Naive thymus-derived CD8-positive, alpha-beta T cell (primary cell): Measurements from ENCODE around the gene ZNF318. TPM values are rescaled to one million over a fixed set of nuclear protein-coding genes. Genes with fewer than 3 reads are reported as not detected.
"Not testable (repeated sequence)": the region's sequence is repeated elsewhere in the genome, so short reads cannot be mapped to it uniquely, and the experiment has no call there.

Source experiments
- ATAC-seq, 2 donors: fragments of 150-1000 bp; cut with Tn5 transposase in 1 of 2; sonication (Bioruptor Pico), chemical (Tn5 transposase) in 1 of 2; 1 replicate in 1 of 2; 2 replicates in 1 of 2; pipeline ENCODE4 v1.10.0; 2021; ENCODE audit warnings: mild to moderate bottlenecking in 2 of 2, moderate library complexity in 2 of 2
- POLR2A ChIA-PET: fragments of 350-600 bp; sonication (Branson Sonifier 250); formaldehyde crosslinking; loops from one replicate; lab custom pipeline; 2021; ENCODE audit warnings: antibody characterized with exemption; lab: Charles Lee
- DNase-seq, 10 donors: peaks; one replicate each; pipeline versions ENCODE4 v3.0.0 to v3.0.0-alpha.2; 2020 to 2022
- H3K27ac Mint-ChIP-seq, 10 donors: one replicate each; pipeline ENCODE4 v1.8.0; 2020 to 2022; ENCODE audit warnings: mild to moderate bottlenecking in 10 of 10, mixed read lengths in 10 of 10, moderate library complexity in 4 of 10, inconsistent platforms in 1 of 10
- H3K27me3 Mint-ChIP-seq, 5 donors: one replicate each; pipeline ENCODE4 v1.8.0; 2021 to 2022; ENCODE audit warnings: mixed read lengths in 5 of 5
- H3K36me3 Mint-ChIP-seq, 3 donors: one replicate each; pipeline ENCODE4 v1.8.0; 2020 to 2022; ENCODE audit warnings: mixed read lengths in 3 of 3, mild to moderate bottlenecking in 2 of 3, inconsistent platforms in 1 of 3
- H3K4me1 Mint-ChIP-seq, 4 donors: one replicate each; pipeline ENCODE4 v1.8.0; 2021 to 2022; ENCODE audit warnings: mixed read lengths in 4 of 4
- H3K4me3 Mint-ChIP-seq, 10 donors: one replicate each; pipeline ENCODE4 v1.8.0; 2020 to 2022; ENCODE audit warnings: mild to moderate bottlenecking in 10 of 10, mixed read lengths in 10 of 10, moderate library complexity in 6 of 10, inconsistent platforms in 1 of 10
- H3K9me3 Mint-ChIP-seq, 9 donors: one replicate each; pipeline ENCODE4 v1.8.0; 2020 to 2022; ENCODE audit warnings: mixed read lengths in 9 of 9, mild to moderate bottlenecking in 3 of 9, inconsistent platforms in 1 of 9, moderate library complexity in 1 of 9
- polyA plus RNA-seq, 3 donors: library from polyadenylated mRNA; unstranded; fragments of 300-500 nt; fragmentation: Illumina TruSeq; gene quantifications; one replicate each; pipeline ENCODE4 v1.2.3, GENCODE V29; 2021
- total RNA-seq, 8 experiments: library from RNA in 2 of 8; stranded (reverse) in 2 of 8; gene quantifications; one replicate each; pipeline ENCODE4 v1.2.3 and lab custom pipeline; 2021 to 2026

Gene ZNF318
- total and polyA plus RNA-seq, 5 experiments from 2014 or later, result 3.4 to 35.0 (median 7.0) TPM

DNA sequence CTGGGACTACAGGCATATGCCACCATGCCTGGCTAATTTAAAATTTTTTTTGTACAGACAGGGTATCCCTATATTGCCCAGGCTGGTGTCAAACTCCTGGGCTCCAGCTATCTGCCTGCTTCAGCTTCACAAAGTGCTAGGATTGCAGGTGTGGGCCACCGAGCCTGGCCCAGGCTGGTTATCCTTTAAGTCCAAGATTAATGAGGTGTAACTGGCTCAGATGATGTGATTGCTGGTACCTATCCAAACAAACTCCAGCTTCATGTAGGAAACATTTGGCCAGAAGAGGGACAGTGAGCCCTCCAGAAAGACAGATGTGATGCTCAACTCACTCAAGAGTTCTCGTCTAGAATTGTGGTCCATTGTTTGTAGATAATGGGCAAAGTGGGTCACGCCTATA, 9.2 kb upstream of the ZNF318 start:
- Mint-ChIP-seq H3K36me3 (no peaks in the 10 kb centered on the region), H3K27me3 (peaks cover 0 to 2% (median 0%) of the 10 kb centered on the region in 5 donors), H3K4me1 (peaks cover 13 to 72% (median 36%) of the 10 kb centered on the region in 4 donors), H3K27ac (no peak overlapping the region), H3K9me3 (no peaks in the 10 kb centered on the region), H3K4me3 (no peak overlapping the region)
- POLR2A ChIA-PET, result interaction anchor here (0.6 to 10.2 kb wide), 3 partner anchors 10 to 212 kb away, joined by 3 to 146 read pairs (median 5); partner anchors contain the start of gene ZNF318
- no peak for ATAC-seq
- DNase-seq, result no peak

DNA sequence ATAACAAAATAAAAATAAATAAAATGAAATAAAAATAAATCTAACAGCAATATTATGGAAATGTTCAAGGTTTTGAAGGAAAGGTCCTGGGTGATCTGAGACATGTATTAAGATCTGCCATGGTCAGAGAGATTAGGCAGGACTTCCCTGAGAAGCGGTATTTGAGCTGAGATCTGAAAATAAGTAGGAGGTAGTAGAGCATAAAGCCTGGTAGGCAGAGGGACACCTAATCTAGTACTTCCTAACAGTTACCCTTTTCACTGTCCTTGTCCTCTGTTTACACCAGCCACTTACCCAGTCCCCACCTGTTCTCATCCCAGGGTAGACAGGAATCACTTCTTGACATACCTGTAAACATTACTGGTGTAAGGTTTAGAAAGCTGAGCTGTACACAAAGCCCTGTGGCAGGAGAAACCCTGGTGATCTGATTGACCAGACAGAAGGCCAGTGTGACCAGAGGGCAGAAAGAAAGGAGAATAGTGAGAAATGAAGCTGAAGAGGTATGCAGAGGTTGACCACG, 8.3 kb upstream of the ZNF318 start:
- Mint-ChIP-seq H3K27ac (no peak overlapping the region), H3K27me3 (peaks cover 0 to 2% (median 0%) of the 10 kb centered on the region in 5 donors), H3K36me3 (no peaks in the 10 kb centered on the region), H3K4me1 (peaks cover 9 to 71% (median 31%) of the 10 kb centered on the region in 4 donors), H3K9me3 (no peaks in the 10 kb centered on the region), H3K4me3 (no peak overlapping the region)
- DNase-seq (no peak), ATAC-seq (no peak)
- POLR2A ChIA-PET, result interaction anchor here (0.9 to 10.2 kb wide), 3 partner anchors 9 to 92 kb away, joined by 3 to 146 read pairs (median 4); partner anchors contain the start of gene ZNF318

DNA sequence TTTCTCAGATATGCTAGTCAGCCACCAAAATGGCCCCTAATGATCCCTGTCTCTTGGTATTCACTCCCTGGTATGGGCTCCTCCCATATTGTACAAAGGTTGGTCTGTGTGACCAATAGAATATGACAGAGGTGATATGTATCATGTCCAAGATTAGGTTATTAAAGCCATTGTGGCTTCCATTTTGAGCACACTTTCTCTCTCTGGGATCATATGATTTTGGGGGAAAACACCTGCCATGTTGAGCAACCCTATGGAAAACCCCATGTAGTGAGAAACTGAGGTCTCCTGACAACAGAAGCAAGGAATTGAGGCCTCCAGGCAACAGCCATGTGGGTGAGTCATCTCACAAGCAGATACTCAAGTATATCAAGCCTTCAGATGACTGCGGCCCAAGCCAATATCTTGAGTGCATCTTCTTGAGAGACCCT, 7.1 kb upstream of the ZNF318 start:
- Mint-ChIP-seq H3K4me3 (no peak overlapping the region), H3K27me3 (peaks cover 0 to 2% (median 0%) of the 10 kb centered on the region in 5 donors), H3K36me3 (no peaks in the 10 kb centered on the region), H3K4me1 (peaks cover 6 to 67% (median 22%) of the 10 kb centered on the region in 4 donors), H3K9me3 (no peaks in the 10 kb centered on the region), H3K27ac (no peak overlapping the region)
- ATAC-seq (no peak), DNase-seq (no peak)
- POLR2A ChIA-PET, result interaction anchor here (10.2 kb wide), 1 partner anchor 8 kb away, joined by 146 read pairs; the partner anchor contains the start of gene ZNF318

DNA sequence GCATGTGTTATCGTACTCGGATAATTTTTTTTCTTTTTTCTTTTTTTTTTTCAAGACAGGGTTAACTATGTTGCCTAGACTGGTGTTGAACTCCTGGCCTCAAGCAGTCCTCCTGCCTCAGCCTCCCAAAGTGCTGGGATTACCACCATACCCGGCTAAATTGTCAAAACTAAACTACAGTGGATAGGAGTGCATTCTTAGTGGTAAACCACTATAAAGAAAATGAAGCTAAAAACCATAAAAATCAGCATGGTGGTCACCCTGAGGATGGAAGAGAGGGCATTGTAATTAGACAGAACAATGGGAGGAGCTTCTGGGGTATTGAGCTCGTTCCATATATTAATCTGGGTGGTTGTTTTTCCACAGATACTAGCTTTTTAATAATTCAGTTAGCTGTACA, 6.2 kb upstream of the ZNF318 start:
- POLR2A ChIA-PET, result interaction anchor here (0.5 to 0.6 kb wide), 2 partner anchors 10 to 444 kb away, joined by 3 read pairs; no protein-coding TSS in a partner anchor
- Mint-ChIP-seq H3K27me3 (peaks cover 0 to 2% (median 0%) of the 10 kb centered on the region in 5 donors), H3K4me3 (no peak overlapping the region), H3K9me3 (no peaks in the 10 kb centered on the region), H3K4me1 (peaks cover 4 to 65% (median 19%) of the 10 kb centered on the region in 4 donors), H3K27ac (no peak overlapping the region), H3K36me3 (no peaks in the 10 kb centered on the region)
- DNase-seq, result no peak
- no peak for ATAC-seq

DNA sequence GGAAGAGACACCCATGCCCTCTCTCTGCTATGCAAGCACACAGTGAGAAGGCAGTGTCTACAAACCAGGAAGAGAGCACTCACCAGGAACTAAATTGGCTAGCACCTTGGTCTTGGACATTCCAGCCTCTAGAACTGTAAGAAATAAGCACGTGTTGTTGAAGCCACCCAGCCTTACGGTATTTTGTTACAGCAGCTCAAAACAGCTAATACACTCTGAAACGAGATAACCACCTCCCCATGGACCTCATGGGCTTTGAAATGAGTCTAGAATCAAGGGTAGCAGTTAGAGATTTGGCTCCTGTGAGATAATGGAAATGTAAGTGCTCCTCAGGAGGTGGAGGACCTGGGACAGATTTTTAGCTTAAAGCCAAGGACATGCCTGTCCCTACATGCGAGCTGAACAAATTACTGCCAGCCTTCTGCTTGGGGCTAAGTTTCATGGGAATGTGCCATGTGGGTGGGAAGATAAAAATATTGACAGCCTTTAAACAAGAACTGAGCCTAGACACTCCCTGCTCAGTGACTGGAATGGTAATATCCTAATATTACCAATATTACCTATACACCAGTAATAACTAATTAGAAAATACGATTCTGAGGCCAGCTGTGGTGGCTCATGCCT, 3.9 kb upstream of the ZNF318 start:
- no peak for ATAC-seq
- Mint-ChIP-seq H3K4me1 (peaks cover 7 to 56% (median 21%) of the 10 kb centered on the region in 4 donors), H3K27me3 (no peaks in the 10 kb centered on the region), H3K36me3 (no peaks in the 10 kb centered on the region), H3K9me3 (no peaks in the 10 kb centered on the region), H3K27ac (peak overlapping the region in 1 of 10 donors; percentile 58), H3K4me3 (no peak overlapping the region)
- POLR2A ChIA-PET, result interaction anchor here (0.9 to 1.4 kb wide), 2 partner anchors 9 to 224 kb away, joined by 3 to 7 read pairs; no protein-coding TSS in a partner anchor
- no peak for DNase-seq

DNA sequence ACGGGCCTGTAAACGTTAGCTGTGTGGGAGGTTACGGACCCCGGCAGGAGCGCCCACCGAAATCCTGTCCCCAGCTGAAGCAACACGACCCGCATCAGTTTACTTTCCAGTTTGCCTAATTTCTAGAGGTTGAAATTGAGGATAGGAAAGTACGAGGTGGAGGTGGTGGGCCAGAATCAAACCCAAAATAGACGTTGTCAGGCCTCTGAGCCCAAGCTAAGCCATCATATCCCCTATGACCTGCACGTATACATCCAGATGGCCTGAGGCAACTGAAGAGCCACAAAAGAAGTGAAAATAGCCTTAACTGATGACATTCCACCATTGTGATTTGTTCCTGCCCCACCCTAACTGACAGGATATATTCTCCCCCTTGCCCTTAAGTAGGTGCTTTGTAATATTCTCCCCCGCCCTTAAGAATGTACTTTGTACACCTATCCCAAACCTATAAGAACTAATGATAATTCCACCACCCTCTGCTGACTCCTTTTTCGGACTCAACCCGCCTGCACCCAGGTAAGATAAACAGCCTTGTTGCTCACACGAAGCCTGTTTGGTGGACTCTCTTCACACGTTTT, 645 bp upstream of the ZNF318 start:
- Mint-ChIP-seq H3K27ac (peak overlapping the region; percentile 92 to 98 (median 97)), H3K4me1 (peaks cover 22 to 67% (median 45%) of the 10 kb centered on the region in 4 donors), H3K4me3 (peak overlapping the region; percentile 51 to 96 (median 93))
- POLR2A ChIA-PET, result interaction anchor here (0.8 to 8.0 kb wide), 20 partner anchors 9 to 917 kb away, joined by 3 to 146 read pairs (median 6); partner anchors contain the start of genes ABCC10, CUL9, DLK2 and DNPH1
- H3K27me3 Mint-ChIP-seq, H3K36me3 Mint-ChIP-seq, ATAC-seq, H3K9me3 Mint-ChIP-seq, DNase-seq: not testable (repeated sequence)

DNA sequence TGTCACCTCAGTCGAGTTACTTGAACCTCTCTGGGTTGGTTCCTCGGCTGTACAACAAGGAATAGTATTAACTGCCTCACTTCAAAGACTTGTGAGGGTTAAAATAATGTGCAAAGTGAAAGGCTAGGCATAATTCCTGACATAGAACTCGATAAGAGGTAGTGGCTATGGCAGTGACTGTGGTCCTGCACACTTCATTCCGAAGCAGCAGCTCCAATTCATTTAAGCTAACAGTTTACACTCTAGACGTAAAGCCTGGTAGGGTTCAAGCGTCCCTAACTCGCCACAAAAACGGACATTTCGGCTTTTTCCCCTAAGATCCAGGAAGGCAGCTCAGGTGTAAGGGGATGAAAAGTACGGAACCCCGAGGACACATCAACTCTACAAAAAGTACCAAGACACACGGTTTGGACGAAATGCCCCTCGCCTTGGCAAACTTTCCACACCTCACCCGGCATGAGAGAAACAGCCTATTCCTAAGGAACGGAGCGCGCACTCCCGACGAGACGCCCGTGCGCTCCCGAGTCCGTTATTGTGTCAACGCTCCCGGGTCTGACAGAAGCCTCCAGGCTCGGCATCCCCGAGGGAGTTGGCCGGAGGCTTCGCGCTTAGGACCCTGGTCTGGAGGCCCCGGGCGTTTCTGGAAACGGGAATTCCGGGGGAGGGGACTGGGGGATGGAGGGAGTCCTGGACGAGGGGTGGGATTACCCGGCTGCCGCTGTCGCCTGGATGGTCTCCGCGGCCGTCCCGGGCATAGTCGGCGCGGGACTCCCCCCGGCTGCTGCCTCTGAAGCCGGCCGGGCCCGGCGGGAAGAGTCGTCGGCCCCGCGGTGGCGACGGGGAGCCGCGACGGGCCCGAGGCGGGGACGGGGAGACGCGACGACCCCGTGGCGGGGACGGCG, 937 bp downstream of the ZNF318 start:
- Mint-ChIP-seq H3K36me3 (peaks cover 5 to 17% (median 8%) of the 10 kb centered on the region in 3 donors), H3K27me3 (no peaks in the 10 kb centered on the region), H3K27ac (peak overlapping the region; percentile 55 to 96 (median 90)), H3K4me1 (peaks cover 23 to 79% (median 52%) of the 10 kb centered on the region in 4 donors), H3K4me3 (peak overlapping the region; percentile 51 to 96 (median 92)), H3K9me3 (no peaks in the 10 kb centered on the region)
- DNase-seq, result peak in 4 of 10 donors; percentile 8 to 20 (median 16)
- ATAC-seq, result peak; percentile 13 to 28
- POLR2A ChIA-PET, result interaction anchor here (0.5 to 8.0 kb wide), 14 partner anchors 13 to 915 kb away, joined by 3 to 146 read pairs (median 6); partner anchors contain the start of genes ABCC10, CNPY3, CRIP3 and CUL9

DNA sequence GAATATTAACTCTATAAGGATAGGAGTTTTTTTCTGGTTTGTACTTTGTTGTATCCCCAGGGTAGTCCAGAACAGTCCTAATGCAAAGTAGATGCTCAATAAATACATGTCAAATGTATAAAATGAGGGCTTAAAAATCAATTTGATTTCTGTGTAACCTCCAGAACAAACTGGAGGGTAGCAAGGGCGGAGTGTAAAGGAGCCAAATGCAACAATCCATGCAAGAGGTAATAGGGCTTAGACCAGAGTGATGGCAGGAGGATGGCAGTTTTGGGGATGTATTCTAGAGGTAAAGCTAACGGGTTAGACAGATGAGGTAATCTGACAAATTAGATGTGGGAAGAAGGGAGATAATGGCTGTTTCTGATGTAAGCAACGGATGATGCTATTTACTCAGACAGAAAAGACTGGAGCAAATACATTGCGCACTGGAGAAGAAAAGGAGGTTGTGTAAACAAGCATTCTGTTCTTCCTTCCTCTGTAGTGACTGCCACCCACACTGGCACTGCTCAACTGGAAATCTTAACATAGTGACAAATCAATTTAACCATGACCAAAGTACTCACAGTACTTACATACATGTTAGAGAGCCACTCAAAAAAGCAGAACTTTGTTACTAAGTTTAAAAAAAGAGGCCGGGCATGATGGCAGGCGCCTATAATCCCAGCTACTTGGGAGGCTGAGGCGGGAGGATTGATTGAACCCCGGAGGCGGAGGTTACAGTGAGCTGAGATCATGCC, 2.0 kb downstream of the ZNF318 start:
- ATAC-seq, result no peak
- Mint-ChIP-seq H3K4me3 (peak overlapping the region; percentile 51 to 96 (median 92)), H3K36me3 (peaks cover 5 to 26% (median 8%) of the 10 kb centered on the region in 3 donors), H3K9me3 (no peaks in the 10 kb centered on the region), H3K4me1 (peaks cover 26 to 71% (median 55%) of the 10 kb centered on the region in 4 donors), H3K27me3 (no peaks in the 10 kb centered on the region), H3K27ac (peak overlapping the region in 9 of 10 donors; percentile 34 to 89 (median 67))
- POLR2A ChIA-PET, result interaction anchor here (0.7 to 8.0 kb wide), 4 partner anchors 14 to 135 kb away, joined by 3 to 146 read pairs (median 16); no protein-coding TSS in a partner anchor
- no peak for DNase-seq

DNA sequence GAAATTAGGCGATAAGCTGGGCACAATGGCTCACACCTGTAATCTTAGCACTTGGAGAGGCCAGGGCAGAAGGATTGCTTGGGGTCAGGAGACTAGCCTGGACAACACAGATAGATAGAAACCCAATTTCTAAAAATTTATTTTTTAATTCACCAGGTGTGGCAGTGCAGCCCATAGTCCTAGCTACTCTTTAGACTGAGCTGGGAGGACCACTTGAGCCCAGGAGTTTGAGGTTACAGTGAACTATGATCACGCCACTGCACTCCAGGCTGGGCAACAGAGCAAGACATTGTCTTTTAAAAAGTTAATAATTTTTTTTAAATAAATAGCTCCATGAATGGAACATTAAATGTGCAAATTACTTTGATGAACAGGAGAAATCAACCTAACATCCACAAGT, 8.2 kb downstream of the ZNF318 start:
- Mint-ChIP-seq H3K36me3 (peaks cover 10 to 83% (median 19%) of the 10 kb centered on the region in 3 donors), H3K4me1 (peaks cover 13 to 39% (median 30%) of the 10 kb centered on the region in 4 donors), H3K27ac (no peak overlapping the region), H3K4me3 (no peak overlapping the region), H3K9me3 (no peaks in the 10 kb centered on the region), H3K27me3 (no peaks in the 10 kb centered on the region)
- no peak for DNase-seq
- POLR2A ChIA-PET, result interaction anchor here (1.3 kb wide), 1 partner anchor 8 kb away, joined by 7 read pairs; the partner anchor contains the start of gene ZNF318
- peak in 1 of 2 donors; percentile 32 for ATAC-seq

DNA sequence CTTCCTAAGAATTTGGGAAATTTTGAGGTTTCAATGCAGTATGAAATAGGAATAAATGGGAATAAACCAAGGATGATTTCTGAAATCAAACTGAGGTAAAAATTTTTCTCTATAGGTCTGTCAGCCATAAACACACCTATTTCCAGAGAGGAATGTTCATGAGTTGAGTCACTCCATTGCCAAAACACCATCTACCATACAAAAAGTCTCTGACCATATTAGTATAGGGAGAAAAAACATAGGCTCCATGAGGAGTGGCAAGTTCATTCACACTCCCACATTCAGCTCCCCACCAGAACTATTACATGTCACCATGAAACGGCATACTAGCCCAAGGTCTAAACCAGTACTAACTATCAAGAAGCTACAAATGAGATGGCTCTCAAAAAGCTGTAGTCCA, 9.6 kb downstream of the ZNF318 start:
- H3K36me3 Mint-ChIP-seq, result peaks cover 17 to 93% (median 30%) of the 10 kb centered on the region in 3 donors
- H3K9me3 Mint-ChIP-seq, result no peaks in the 10 kb centered on the region
- POLR2A ChIA-PET, result no interaction called here
- no peak for ATAC-seq
- H3K4me3 Mint-ChIP-seq, result no peak overlapping the region
- peak overlapping the region in 2 of 10 donors; percentile 27 to 34 for H3K27ac Mint-ChIP-seq
- H3K27me3 Mint-ChIP-seq, result no peaks in the 10 kb centered on the region
- no peak for DNase-seq
- H3K4me1 Mint-ChIP-seq, result peaks cover 6 to 27% (median 18%) of the 10 kb centered on the region in 4 donors

DNA sequence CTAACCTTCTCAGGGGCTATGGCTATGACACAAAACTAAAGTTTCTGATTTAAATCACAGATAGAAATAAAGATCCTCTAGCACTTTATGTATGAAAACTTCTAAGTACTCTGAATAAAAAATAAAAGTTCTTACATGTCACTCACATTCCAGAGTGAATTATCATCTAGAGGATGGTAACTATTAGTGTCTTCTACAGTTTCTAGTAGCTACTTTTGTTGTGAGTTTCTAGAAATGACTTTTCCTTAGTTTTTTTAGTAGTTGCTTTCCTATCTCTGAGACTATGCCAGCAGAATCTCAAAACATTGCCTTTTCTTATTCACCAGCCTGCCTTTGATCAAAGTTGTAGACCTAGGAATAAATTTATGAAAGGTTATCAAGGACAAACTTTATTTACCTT, 10.1 kb downstream of the ZNF318 start:
- DNase-seq, result no peak
- Mint-ChIP-seq H3K4me3 (no peak overlapping the region), H3K27me3 (no peaks in the 10 kb centered on the region), H3K4me1 (peaks cover 8 to 25% (median 16%) of the 10 kb centered on the region in 4 donors), H3K36me3 (peaks cover 13 to 93% (median 30%) of the 10 kb centered on the region in 3 donors), H3K9me3 (no peaks in the 10 kb centered on the region), H3K27ac (peak overlapping the region in 4 of 10 donors; percentile 21 to 27 (median 24))
- ATAC-seq, result no peak
- POLR2A ChIA-PET, result interaction anchor here (1.4 kb wide), 1 partner anchor 10 kb away, joined by 3 read pairs; the partner anchor contains the start of gene ZNF318
